Measurements from ENCODE around the gene VIM.

The VIM gene

DNA sequence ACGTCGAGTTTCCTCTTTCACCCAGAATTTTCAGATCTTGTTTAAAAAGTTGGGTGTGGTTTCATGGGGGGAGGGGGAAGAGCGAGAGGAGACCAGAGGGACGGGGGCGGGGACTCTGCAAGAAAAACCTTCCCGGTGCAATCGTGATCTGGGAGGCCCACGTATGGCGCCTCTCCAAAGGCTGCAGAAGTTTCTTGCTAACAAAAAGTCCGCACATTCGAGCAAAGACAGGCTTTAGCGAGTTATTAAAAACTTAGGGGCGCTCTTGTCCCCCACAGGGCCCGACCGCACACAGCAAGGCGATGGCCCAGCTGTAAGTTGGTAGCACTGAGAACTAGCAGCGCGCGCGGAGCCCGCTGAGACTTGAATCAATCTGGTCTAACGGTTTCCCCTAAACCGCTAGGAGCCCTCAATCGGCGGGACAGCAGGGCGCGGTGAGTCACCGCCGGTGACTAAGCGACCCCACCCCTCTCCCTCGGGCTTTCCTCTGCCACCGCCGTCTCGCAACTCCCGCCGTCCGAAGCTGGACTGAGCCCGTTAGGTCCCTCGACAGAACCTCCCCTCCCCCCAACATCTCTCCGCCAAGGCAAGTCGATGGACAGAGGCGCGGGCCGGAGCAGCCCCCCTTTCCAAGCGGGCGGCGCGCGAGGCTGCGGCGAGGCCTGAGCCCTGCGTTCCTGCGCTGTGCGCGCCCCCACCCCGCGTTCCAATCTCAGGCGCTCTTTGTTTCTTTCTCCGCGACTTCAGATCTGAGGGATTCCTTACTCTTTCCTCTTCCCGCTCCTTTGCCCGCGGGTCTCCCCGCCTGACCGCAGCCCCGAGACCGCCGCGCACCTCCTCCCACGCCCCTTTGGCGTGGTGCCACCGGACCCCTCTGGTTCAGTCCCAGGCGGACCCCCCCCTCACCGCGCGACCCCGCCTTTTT is at the start of gene VIM:
Gene VIM, plus strand, starts transcription at position 151 of the 925 bp plus-strand sequence. CDS start 1,182 bp downstream, outside the sequence.
- DNase-seq (ENCODE audit: low read depth) = peak; percentile 92
- peak within 1 kb of the TSS; percentile 86 for H3K4me3 ChIP-seq (ENCODE audit: low read depth, low read length)
- TF ChIP-seq, protein P1, sequence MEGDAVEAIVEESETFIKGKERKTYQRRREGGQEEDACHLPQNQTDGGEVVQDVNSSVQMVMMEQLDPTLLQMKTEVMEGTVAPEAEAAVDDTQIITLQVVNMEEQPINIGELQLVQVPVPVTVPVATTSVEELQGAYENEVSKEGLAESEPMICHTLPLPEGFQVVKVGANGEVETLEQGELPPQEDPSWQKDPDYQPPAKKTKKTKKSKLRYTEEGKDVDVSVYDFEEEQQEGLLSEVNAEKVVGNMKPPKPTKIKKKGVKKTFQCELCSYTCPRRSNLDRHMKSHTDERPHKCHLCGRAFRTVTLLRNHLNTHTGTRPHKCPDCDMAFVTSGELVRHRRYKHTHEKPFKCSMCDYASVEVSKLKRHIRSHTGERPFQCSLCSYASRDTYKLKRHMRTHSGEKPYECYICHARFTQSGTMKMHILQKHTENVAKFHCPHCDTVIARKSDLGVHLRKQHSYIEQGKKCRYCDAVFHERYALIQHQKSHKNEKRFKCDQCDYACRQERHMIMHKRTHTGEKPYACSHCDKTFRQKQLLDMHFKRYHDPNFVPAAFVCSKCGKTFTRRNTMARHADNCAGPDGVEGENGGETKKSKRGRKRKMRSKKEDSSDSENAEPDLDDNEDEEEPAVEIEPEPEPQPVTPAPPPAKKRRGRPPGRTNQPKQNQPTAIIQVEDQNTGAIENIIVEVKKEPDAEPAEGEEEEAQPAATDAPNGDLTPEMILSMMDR (IDR thresholded peaks at IDR 0.05; ENCODE audit: low read depth, low read length, missing control alignments) = peak; percentile 18
- in situ Hi-C loops (cut with HindIII; ENCODE audit: low sequenced_read_pairs) = no loop called here

DNA sequence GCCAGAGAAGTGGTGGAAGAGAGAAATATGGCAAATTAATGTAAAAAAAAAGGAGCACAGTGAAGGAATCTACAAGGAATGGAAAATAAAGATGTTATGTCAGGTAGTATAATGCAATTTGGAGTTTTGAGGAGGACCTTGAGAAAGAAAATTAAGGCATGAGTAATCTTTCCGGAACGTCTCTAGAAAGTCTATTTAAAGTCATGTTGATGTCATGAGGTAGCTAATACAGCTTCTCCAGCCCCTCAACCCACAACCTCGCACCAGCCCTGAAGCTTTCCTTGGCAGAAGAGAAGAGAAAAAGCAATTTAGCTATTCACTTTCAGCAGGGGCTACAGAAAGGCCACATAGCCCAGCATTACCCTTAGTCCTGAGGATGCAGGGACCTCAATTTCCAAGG is 49.0 kb upstream of the VIM start:
- no peak overlapping the region for H3K4me3 ChIP-seq (ENCODE audit: low read depth, low read length)
- in situ Hi-C loops (cut with HindIII; ENCODE audit: low sequenced_read_pairs) = no loop called here
- TF ChIP-seq, protein P1 (IDR thresholded peaks at IDR 0.05; ENCODE audit: low read depth, low read length, missing control alignments) = no peak
- DNase-seq (ENCODE audit: low read depth) = no peak

DNA sequence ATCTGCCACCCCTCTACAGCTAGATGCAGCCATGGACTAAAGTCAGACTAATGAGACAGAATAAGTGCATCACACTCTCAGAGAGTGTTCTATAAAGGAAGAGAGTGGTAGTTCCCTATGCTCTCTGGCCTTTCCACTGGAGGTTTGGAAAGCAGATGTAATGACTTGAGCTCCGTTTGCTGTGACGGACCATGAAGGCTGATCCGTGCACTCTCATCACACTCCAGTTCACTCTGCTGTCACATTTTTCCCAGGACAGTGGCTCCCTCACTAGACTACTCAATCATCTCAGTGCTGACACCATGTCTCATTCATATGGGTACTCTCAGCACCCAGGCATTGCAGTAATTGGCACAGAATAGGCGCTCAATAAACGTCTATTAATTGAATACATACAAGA is 46.9 kb upstream of the VIM start:
- no peak overlapping the region for H3K4me3 ChIP-seq (ENCODE audit: low read depth, low read length)
- DNase-seq (ENCODE audit: low read depth) = no peak
- in situ Hi-C loops (cut with HindIII; ENCODE audit: low sequenced_read_pairs) = no loop called here
- TF ChIP-seq, protein P1 (IDR thresholded peaks at IDR 0.05; ENCODE audit: low read depth, low read length, missing control alignments) = no peak

DNA sequence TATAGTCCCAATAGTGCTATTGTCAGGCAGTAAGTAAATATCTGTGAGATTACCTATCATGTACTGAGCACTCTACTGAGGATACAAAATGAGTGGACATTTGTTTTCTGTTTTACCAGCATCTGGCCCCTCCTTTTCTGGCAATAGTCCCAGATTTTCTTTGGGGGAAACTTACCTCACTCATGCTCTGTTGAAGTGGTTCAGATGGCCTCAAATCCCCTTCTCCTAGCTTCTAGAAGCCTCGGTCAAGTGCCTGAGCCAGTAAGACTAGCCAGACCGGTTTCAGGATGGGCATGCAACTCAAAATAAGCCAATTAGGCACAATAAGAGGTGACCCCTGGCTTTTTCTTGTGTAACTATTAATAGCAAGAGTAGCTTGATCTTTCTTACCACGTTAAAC is 46.3 kb upstream of the VIM start:
- in situ Hi-C loops (cut with HindIII; ENCODE audit: low sequenced_read_pairs) = no loop called here

DNA sequence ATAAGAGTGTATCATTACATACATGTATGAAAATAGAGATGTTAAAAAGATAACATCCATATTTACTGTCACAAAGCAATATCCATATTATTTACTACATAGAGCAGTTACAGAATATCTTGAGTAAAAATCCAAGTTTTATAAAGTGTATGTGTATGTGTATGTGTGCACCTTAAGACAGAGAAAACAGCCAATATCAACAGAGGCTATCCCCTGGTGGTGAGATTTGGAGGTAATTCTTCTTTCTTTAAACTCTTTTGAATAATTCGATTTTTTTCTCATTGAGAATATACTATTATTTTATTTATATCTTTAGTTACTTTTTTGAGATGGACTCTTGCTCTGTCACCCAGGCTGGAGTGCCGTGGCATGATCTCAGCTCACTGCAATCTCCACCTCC is 44.9 kb upstream of the VIM start:
- in situ Hi-C loops (cut with HindIII; ENCODE audit: low sequenced_read_pairs) = no loop called here
- no peak overlapping the region for H3K4me3 ChIP-seq (ENCODE audit: low read depth, low read length)
- DNase-seq (ENCODE audit: low read depth) = no peak
- TF ChIP-seq, protein P1 (IDR thresholded peaks at IDR 0.05; ENCODE audit: low read depth, low read length, missing control alignments) = peak; percentile 5

More for the DNA sequence above, 46.3 kb upstream of the VIM start:
- H3K4me3 ChIP-seq (ENCODE audit: low read depth, low read length) = no peak overlapping the region
- TF ChIP-seq, protein P1 (IDR thresholded peaks at IDR 0.05; ENCODE audit: low read depth, low read length, missing control alignments) = no peak
- DNase-seq (ENCODE audit: low read depth) = no peak

DNA sequence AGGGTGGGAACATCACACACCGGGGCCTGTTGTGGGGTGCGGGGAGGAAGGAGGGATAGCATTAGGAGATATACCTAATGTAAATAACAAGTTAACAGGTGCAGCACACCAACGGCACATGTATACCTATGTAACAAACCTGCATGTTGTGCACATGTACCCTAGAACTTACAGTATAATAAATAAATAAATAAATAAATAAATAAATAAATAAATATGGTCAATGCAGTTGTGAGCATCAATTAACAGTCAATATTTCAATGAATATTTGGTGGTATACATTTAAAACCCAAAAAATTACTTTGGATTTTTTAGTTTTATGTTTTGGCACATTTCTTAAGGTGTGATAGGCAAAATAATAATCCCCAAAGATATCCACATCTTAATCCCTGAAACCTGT is 42.2 kb upstream of the VIM start:
- no peak overlapping the region for H3K4me3 ChIP-seq (ENCODE audit: low read depth, low read length)
- DNase-seq (ENCODE audit: low read depth) = no peak
- in situ Hi-C loops (cut with HindIII; ENCODE audit: low sequenced_read_pairs) = no loop called here
- TF ChIP-seq, protein P1 (IDR thresholded peaks at IDR 0.05; ENCODE audit: low read depth, low read length, missing control alignments) = no peak

Measured in astrocyte of the cerebellum (primary cell).